GM04504 (cell line): ENCODE results near the gene ZDHHC5.

ENCODE experiments used
- DNase-seq: peaks from one replicate; pipeline ENCODE4 v3.0.0-alpha.2; 2012; ENCODE audit warnings: low read depth

ZDHHC5 gene

DNA sequence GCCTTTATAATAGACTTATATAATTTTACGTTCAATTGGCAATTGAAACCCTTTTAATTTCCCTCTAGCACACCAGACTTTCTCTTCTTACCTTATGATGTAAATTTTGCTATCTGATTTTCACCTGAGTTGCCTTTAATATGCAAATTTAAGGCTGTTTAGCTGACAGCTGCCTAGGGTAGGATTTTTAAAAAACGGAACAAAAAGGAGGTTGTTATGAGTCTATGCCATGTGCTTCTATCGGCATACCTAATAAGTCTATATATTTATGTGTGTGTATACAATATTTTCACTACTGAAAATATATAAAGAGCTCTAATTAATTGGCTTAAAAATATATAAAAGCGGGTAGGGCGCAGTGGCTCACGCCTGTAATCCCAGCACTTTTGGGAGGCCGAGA, 61.6 kb downstream of the ZDHHC5 start:
- no peak for DNase-seq

DNA sequence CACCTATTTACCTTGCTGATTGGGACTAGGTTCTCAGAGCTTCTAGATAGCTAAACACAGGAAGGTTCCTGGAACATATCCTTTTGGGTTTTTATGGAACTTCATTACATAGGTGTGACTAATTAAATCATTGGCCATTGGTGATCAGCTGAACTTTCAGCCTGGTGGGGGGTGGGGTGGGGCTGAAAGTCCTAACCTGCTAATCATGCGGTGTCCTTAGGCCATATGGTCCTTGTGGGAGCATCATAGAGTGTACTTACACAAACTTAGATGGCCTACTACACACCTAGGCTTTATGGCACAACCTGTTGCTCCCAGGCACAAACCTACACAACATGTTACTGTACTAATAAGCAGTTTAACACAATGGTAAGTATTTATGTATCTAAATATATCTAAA, 64.7 kb downstream of the ZDHHC5 start:
- no peak for DNase-seq

DNA sequence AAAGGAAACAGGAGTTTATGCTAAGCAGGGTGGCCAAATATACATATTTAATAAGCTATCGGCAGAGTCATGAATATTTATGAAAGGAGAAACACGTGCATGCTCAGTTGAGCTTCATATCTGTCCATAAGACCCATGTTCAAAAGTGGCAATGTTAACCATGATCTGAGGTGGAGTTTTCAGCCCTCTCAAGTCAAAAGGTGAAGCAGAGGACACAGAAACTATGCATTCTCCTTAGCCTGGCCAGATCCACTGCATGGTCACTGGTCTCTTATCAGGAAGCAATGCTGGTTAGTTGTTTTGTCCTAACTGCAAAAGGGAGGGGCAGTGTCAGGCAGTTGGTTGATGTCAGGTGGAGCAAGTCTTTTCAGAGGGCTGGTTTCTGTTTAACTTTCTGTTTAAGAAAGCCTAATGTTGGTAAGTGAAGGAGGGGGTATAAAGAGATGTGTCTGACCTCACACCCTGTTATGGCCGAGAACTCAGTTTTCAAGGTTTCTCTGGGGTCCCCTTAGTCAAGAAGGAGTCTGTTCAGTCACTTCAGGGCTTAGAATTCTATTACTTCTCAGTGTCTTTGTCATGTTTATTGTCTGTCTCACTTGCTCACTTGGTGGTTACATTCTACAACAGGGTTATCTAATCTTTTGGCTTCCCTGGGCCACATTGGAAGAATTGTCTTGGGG, 67.8 kb downstream of the ZDHHC5 start:
- DNase-seq = no peak

DNA sequence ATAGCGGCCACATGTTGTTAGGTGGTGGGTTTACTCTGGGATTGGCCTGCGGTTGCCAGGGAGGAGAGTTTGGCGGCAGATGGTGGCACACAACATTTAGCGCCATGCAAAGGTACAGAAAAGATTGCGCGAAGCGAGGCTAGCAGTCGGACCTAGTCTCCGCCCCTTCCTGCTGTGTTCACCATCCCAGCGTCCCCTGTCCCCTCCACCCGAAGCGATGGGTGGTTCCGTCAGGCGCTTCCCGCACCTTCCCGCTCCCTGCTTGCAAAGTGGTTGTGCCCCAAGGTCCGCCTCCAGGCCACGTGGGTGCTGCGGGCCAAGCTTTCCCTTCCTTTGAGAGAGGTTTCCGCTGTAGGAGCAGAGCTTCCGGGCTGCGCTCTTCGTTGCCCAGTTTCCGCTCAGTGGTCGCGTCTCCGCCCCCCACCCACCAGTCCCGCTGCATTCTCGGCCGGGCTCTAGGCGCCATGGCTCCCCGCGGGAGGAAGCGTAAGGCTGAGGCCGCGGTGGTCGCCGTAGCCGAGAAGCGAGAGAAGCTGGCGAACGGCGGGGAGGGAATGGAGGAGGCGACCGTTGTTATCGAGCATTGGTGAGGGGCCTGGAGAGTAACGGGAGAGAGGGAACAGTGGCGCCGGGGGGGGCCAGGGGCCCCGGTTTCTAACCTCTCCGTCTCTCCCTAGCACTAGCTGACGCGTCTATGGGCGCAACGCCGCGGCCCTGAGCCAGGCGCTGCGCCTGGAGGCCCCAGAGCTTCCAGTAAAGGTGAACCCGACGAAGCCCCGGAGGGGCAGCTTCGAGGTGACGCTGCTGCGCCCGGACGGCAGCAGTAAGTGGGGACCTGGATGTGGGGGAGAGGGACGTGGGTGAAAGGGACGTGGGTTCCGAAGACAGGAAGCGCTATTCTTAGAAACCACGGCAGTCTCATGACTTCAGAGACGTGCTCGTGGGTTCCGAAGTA, 73.5 kb downstream of the ZDHHC5 start, which contains the start of gene SELENOH:
SELENOH (plus strand) TSS at position 360 of the 955 bp plus-strand sequence; CDS start at position 465, 105 bp downstream.
- peak; percentile 93 for DNase-seq

DNA sequence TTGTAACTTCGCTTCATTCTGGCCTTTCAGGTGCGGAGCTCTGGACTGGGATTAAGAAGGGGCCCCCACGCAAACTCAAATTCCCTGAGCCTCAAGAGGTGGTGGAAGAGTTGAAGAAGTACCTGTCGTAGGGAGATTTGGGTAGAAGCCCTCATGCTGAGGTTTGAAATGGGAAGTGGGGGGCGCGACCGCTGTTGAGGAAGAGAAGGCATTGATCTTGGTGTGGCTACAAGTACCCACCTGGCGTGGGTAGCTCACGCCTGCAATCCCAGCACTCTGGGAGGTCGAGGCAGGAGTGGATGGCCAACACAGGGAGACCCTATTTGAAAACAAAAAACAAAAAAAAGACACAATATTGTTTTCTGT, 74.2 kb downstream of the ZDHHC5 start:
- no peak for DNase-seq

DNA sequence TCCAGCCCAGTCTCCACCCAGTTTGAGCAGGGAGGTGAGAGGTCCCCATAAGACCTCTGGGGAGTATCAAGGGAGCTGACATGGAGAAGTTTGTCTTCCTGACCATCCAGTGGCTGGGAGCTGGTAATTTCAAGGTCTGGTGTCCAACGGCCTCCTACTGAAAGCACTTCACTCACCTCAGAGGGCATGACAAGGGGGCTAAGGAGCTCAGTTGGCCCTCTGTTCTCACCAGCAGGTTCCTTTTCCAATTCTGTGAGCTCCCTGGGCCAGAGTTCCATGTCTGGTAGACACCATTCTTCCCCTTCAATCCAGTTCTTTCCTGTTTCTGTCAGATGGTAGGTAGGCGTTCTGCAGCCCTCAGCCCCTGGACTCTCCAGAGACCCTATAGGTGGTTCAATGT, 76.4 kb downstream of the ZDHHC5 start:
- no peak for DNase-seq

DNA sequence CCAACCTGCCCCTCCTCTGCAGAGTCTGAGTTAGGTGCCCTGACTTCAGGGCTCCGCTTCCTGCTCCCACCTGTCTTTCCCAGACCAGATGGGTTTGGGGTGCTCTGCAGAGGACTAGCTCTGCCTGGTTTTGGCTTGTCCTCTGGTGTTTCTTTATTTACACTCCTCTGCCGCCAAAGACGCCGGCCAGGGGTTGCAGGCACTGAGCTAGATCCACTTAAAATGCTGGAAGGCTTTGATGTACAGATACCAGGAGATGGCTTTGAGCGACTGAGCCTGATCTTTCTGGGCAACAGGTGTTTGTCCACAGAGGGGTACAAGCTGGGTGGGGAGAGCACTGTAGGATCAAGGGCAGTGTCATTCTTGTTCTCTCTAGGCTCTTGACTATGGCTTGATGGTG, 77.3 kb downstream of the ZDHHC5 start:
- DNase-seq = no peak

DNA sequence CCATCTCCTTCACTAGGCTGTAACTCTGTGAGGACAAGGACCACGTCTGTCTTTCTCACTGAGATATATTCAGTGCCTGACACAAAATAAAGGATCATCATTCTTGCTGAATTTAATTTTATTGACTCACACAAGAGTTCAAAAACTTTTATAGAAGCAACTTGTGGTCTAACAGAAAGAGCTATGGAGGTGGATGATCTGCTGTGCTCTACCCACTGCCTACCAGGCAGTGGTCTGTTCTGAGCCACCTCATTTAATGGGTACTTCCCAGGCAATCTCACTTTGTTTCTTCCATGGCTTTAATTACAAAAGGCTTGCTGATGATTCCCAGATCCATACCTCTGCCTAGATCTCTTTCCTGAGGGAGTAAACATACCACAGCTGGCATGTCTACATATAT, 79.0 kb downstream of the ZDHHC5 start:
- DNase-seq = no peak
